IMR-90 (cell line): ENCODE data around the gene SLC29A1. TPM values are rescaled to one million over a fixed set of nuclear protein-coding genes. Genes with fewer than 3 reads are reported as not detected.

Experiments
- ATAC-seq: fragments of 200-7000 bp; cut with Tn5 transposase; 2 replicates; pipeline ENCODE4 v1.9.1; 2020; ENCODE audit warnings: low read depth, mild to moderate bottlenecking, moderate library complexity
- BruUV-seq: library from RNA; stranded (reverse); fragments of 400-500 nt; replicated peaks from 2 replicates; lab custom pipeline; 2021; lab: Mats Ljungman, UMichigan
- CTCF ChIA-PET: fragments of 300-600 bp; formaldehyde crosslinking; extraction: SDS; loops from one replicate; lab custom pipeline; 2021; ENCODE audit warnings: antibody characterized with exemption; lab: Yijun Ruan, JAX
- POLR2A ChIA-PET: fragments of 300-600 bp; sonication (Branson Sonifier 250); formaldehyde crosslinking; loops from one replicate; lab custom pipeline; 2022; ENCODE audit warnings: antibody characterized with exemption; ENCODE audit not compliant: unreplicated experiment; lab: Charles Lee
- DNase-seq: peaks from one replicate; pipeline ENCODE4 v3.0.0; 2013
- H2AFZ ChIP-seq: replicated peaks from 2 replicates; pipeline ENCODE3; 2013; ENCODE audit warnings: low read length, mild to moderate bottlenecking; ENCODE audit not compliant: poor library complexity
- H2AK5ac ChIP-seq: 2 replicates; pipeline ENCODE4 v1.6.1; 2013; ENCODE audit warnings: low read depth, low read length, inconsistent platforms
- H2AK9ac ChIP-seq: replicated peaks from 2 replicates; pipeline ENCODE3; 2013; ENCODE audit warnings: mild to moderate bottlenecking, low read depth, low read length, moderate library complexity; ENCODE audit not compliant: poor library complexity
- H2BK120ac ChIP-seq: 2 replicates; pipeline ENCODE4 v1.6.1; 2013; ENCODE audit warnings: low read depth, low read length, inconsistent platforms
- H2BK15ac ChIP-seq: 3 replicates; pipeline ENCODE4 v1.6.1; 2013; ENCODE audit warnings: low read depth, low read length, inconsistent platforms
- H2BK20ac ChIP-seq: 2 replicates; pipeline ENCODE4 v1.6.1; 2013; ENCODE audit warnings: low read depth, mild to moderate bottlenecking, inconsistent platforms, low read length, moderate library complexity
- H2BK5ac ChIP-seq: 2 replicates; pipeline ENCODE4 v1.6.1; 2013; ENCODE audit warnings: mild to moderate bottlenecking, low read depth, low read length, inconsistent platforms; ENCODE audit not compliant: poor library complexity, severe bottlenecking
- H3K14ac ChIP-seq: replicated peaks from 2 replicates; pipeline ENCODE4 v1.6.1; 2013; ENCODE audit warnings: low read depth, low read length, inconsistent platforms
- H3K18ac ChIP-seq: 2 replicates; pipeline ENCODE4 v1.6.1; 2013; ENCODE audit warnings: low read depth, low read length, control low read depth
- H3K23ac ChIP-seq: 2 replicates; pipeline ENCODE4 v1.6.1; 2013; ENCODE audit warnings: low read depth, low read length, inconsistent platforms
- H3K27ac ChIP-seq: 2 replicates; pipeline ENCODE4 v1.5.1; 2013; ENCODE audit warnings: mild to moderate bottlenecking, control low read depth, low read length; ENCODE audit not compliant: insufficient read depth
- H3K27me3 ChIP-seq: 2 replicates; pipeline ENCODE4 v1.6.1; 2013; ENCODE audit warnings: low read length; ENCODE audit not compliant: control insufficient read depth, insufficient read depth
- H3K36me3 ChIP-seq: 2 replicates; pipeline ENCODE4 v1.6.1; 2013; ENCODE audit warnings: low read length, mixed read lengths; ENCODE audit not compliant: control insufficient read depth, insufficient read depth
- H3K4ac ChIP-seq: 2 replicates; pipeline ENCODE4 v1.6.1; 2013; ENCODE audit warnings: low read depth, low read length, inconsistent platforms
- H3K4me1 ChIP-seq: 2 replicates; pipeline ENCODE4 v1.6.1; 2013; ENCODE audit warnings: low read length, mixed read lengths; ENCODE audit not compliant: control insufficient read depth, insufficient read depth
- H3K4me2 ChIP-seq: 2 replicates; pipeline ENCODE4 v1.6.1; 2013; ENCODE audit warnings: low read depth, mild to moderate bottlenecking, control low read depth, low read length, moderate library complexity
- H3K4me3 ChIP-seq: 2 replicates; pipeline ENCODE4 v1.5.1; 2013; ENCODE audit warnings: low read depth, mild to moderate bottlenecking, control low read depth, low read length, moderate library complexity; ENCODE audit not compliant: insufficient read depth
- H3K56ac ChIP-seq: 2 replicates; pipeline ENCODE4 v1.6.1; 2013; ENCODE audit warnings: low read length, inconsistent platforms; ENCODE audit not compliant: insufficient read depth; ENCODE audit errors: extremely low read depth
- H3K79me1 ChIP-seq, 2 experiments: 2 replicates each; pipeline ENCODE4 v1.6.1; 2013; ENCODE audit warnings: low read length in 2 of 2, inconsistent platforms in 1 of 2, low read depth in 1 of 2
- H3K9ac ChIP-seq: 2 replicates; pipeline ENCODE4 v1.6.1; 2013; ENCODE audit warnings: low read depth, low read length, control low read depth
- H3K9me1 ChIP-seq: 2 replicates; pipeline ENCODE4 v1.6.1; 2013; ENCODE audit warnings: low read length, inconsistent platforms; ENCODE audit not compliant: insufficient read depth
- H3K9me3 ChIP-seq: 2 replicates; pipeline ENCODE4 v1.6.1; 2013; ENCODE audit warnings: low read length; ENCODE audit not compliant: control insufficient read depth, insufficient read depth
- H4K20me1 ChIP-seq: 2 replicates; pipeline ENCODE4 v1.6.1; 2013; ENCODE audit warnings: low read length, inconsistent platforms; ENCODE audit not compliant: insufficient read depth
- H4K5ac ChIP-seq: 2 replicates; pipeline ENCODE4 v1.6.1; 2013; ENCODE audit warnings: mild to moderate bottlenecking, low read depth, low read length, control low read depth
- H4K8ac ChIP-seq, 2 experiments: 2 replicates each; pipeline ENCODE4 v1.6.1; 2013; ENCODE audit warnings: low read depth in 2 of 2, low read length in 2 of 2, control low read depth in 1 of 2, inconsistent platforms in 1 of 2
- H4K91ac ChIP-seq: 2 replicates; pipeline ENCODE4 v1.6.1; 2013; ENCODE audit warnings: low read depth, low read length, inconsistent platforms; ENCODE audit not compliant: insufficient read depth
- BHLHE40 ChIP-seq: fragments of 150-350 bp; IDR thresholded peaks from 2 replicates; pipeline ENCODE4 v1.6.1; 2016; ENCODE audit warnings: mild to moderate bottlenecking, low read depth, low read length
- CTCF ChIP-seq: conservative IDR thresholded peaks from 2 replicates; pipeline ENCODE4 v1.5.1; 2012; ENCODE audit warnings: mild to moderate bottlenecking, low read depth, low read length, improper control_type of control experiment
- ELK1 ChIP-seq: fragments of 150-350 bp; IDR thresholded peaks from 2 replicates; pipeline ENCODE4 v1.6.1; 2016; ENCODE audit warnings: low read depth, mild to moderate bottlenecking, low read length, moderate library complexity, borderline replicate concordance
- MAFK ChIP-seq: IDR thresholded peaks from 2 replicates; pipeline ENCODE4 v1.6.1; 2012; ENCODE audit warnings: low read depth, low read length, improper control_type of control experiment
- MAZ ChIP-seq: IDR thresholded peaks from 2 replicates; pipeline ENCODE4 v1.6.1; 2012; ENCODE audit warnings: low read depth, mild to moderate bottlenecking, low read length, improper control_type of control experiment, moderate library complexity, borderline replicate concordance
- MXI1 ChIP-seq: IDR thresholded peaks from 2 replicates; pipeline ENCODE4 v1.6.1; 2012; ENCODE audit warnings: low read depth, mild to moderate bottlenecking, low read length, moderate library complexity, borderline replicate concordance
- NFE2L2 ChIP-seq: fragments of 150-350 bp; IDR thresholded peaks from 2 replicates; pipeline ENCODE4 v1.6.1; 2016; ENCODE audit warnings: low read depth, mild to moderate bottlenecking, low read length
- POLR2A ChIP-seq: IDR thresholded peaks from 2 replicates; pipeline ENCODE4 v1.6.1; 2012; ENCODE audit warnings: mild to moderate bottlenecking, low read depth, low read length
- RAD21 ChIP-seq: IDR thresholded peaks from 2 replicates; pipeline ENCODE4 v1.6.1; 2012; ENCODE audit warnings: low read length, improper control_type of control experiment
- RCOR1 ChIP-seq: IDR thresholded peaks from 2 replicates; pipeline ENCODE4 v1.6.1; 2012; ENCODE audit warnings: mild to moderate bottlenecking, low read length, improper control_type of control experiment; ENCODE audit not compliant: insufficient replicate concordance
- RFX5 ChIP-seq: IDR thresholded peaks from 2 replicates; pipeline ENCODE4 v1.8.0; 2012; ENCODE audit warnings: low read depth, mild to moderate bottlenecking, low read length, moderate library complexity
- SMC3 ChIP-seq: fragments of 150-350 bp; IDR thresholded peaks from 2 replicates; pipeline ENCODE4 v1.6.1; 2016; ENCODE audit warnings: low read depth, mild to moderate bottlenecking, antibody characterized with exemption, low read length, moderate library complexity
- WGBS, 2 experiments: methylation state at CpG; one replicate each; pipeline versions ENCODE4 v1.1.5 to v1.1.7; 2013; ENCODE audit warnings: missing lambda C conversion rate in 2 of 2; ENCODE audit not compliant: insufficient read length in 1 of 2; ENCODE audit errors: extremely low coverage in 2 of 2; 5-methylcytosine and 5-hydroxymethylcytosine counted together
- dilution Hi-C: fragments of 300-500 bp; cut with HindIII; formaldehyde crosslinking; loops from one replicate; pipeline ENCODE4 v1.14.3; 2018; ENCODE audit warnings: low sequenced_read_pairs; ENCODE audit not compliant: unreplicated experiment
- in situ Hi-C: fragments of 300-500 bp; cut with MboI; formaldehyde crosslinking; loops from 3 replicates; pipeline ENCODE4 v1.14.3; 2019; ENCODE audit warnings: low sequenced_read_pairs, inconsistent platforms, mixed read lengths
- intact Hi-C: fragments of 100-400 bp; cut with micrococcal nuclease; formaldehyde crosslinking; loops from 2 replicates; pipeline ENCODE4 v1.10.0; 2022
- polyA plus RNA-seq, 3 experiments: library from polyadenylated mRNA; depleted of rRNA; stranded (reverse); fragments of >200 nt; gene quantifications; 2 replicates each; pipeline ENCODE4 v1.2.3, GENCODE V29; 2012; ENCODE audit warnings: low replicate concordance in 1 of 3
- total RNA-seq: library from RNA; depleted of rRNA; stranded (reverse); fragments of >200 nt; gene quantifications from 2 replicates; pipeline ENCODE4 v1.2.3, GENCODE V29; 2012

The SLC29A1 gene
- total and polyA plus RNA-seq, 2 of the 4 experiments (the other 2 are of a cell fraction), result 4.1 to 22.1 TPM

- H3K36me3 ChIP-seq, result no peaks in the 10 kb centered on the region
- no peak for DNase-seq
- ATAC-seq, result no peak
- H2BK120ac ChIP-seq, result no peak overlapping the region
- no peak overlapping the region for H3K4me3 ChIP-seq
- no peak overlapping the region for H2BK5ac ChIP-seq
- in situ Hi-C loops, result no loop called here
- H4K8ac ChIP-seq, result no peak overlapping the region
- no peak overlapping the region for H4K5ac ChIP-seq
- H2AFZ ChIP-seq, result no peak overlapping the region
- no peak overlapping the region for H3K18ac ChIP-seq
- no peaks in the 10 kb centered on the region for H3K4me1 ChIP-seq
- no peak overlapping the region for H2BK15ac ChIP-seq
- intact Hi-C loops, result no loop called here
- no peaks in the 10 kb centered on the region for H3K9me3 ChIP-seq
- no peak overlapping the region; the same call in 1 of the 2 replicates for H3K23ac ChIP-seq
- H2AK5ac ChIP-seq, result no peak overlapping the region
- no peak overlapping the region for H3K56ac ChIP-seq
- H2BK20ac ChIP-seq, result no peak overlapping the region
- 0% methylated on average over 1 of the region's 3 CpGs; no CpG with 5 or more reads in 1 of the 2 experiments for WGBS, 2 experiments
- H3K4ac ChIP-seq, result no peak overlapping the region
- H3K27me3 ChIP-seq, result peaks cover 14% of the 10 kb centered on the region
- dilution Hi-C loops, result no loop called here
- no peaks in the 10 kb centered on the region for H3K9me1 ChIP-seq
- no peak overlapping the region for H3K9ac ChIP-seq
- no peak overlapping the region for H3K27ac ChIP-seq
- H3K4me2 ChIP-seq, result no peak overlapping the region
- no peak overlapping the region for H4K91ac ChIP-seq
- POLR2A ChIA-PET, result no interaction called here
- no peaks in the 10 kb centered on the region for H4K20me1 ChIP-seq
- H2AK9ac ChIP-seq, result no peak overlapping the region
- CTCF ChIA-PET, result no interaction called here
- TF ChIP-seq NFE2L2, result no peak
- no peak for TF ChIP-seq MAFK
- no peak for TF ChIP-seq MAZ
- no peak for TF ChIP-seq BHLHE40
- TF ChIP-seq MXI1, result no peak
- no peak for TF ChIP-seq RAD21
- TF ChIP-seq ELK1, result no peak
- TF ChIP-seq POLR2A, result no peak
- TF ChIP-seq SMC3, result no peak
- no peak for TF ChIP-seq CTCF
- no peak for TF ChIP-seq RFX5
- TF ChIP-seq RCOR1, result no peak
- H3K79me1 ChIP-seq, result no peaks in the 10 kb centered on the region
- no peak overlapping the region for H3K14ac ChIP-seq
- BruUV-seq, result no TSS peak
Measured at GRCh38 chr6:44201200-44201599, 22.2 kb upstream of the SLC29A1 start.
